ENCODE results near the gene HAUS3. TPM values are rescaled to one million over a fixed set of nuclear protein-coding genes. Genes with fewer than 3 reads are reported as not detected.
A peak's percentile ranks its signal among the peaks of the same experiment; 100 is the strongest.

HAUS3 gene
- polyA plus RNA-seq, 1 donor (not counting 4 experiments of a cell fraction or from before 2014, with no cell fraction given) = 11.1 TPM

- no peaks in the 10 kb centered on the region for H4K20me1 ChIP-seq (ENCODE audit: control insufficient read depth, extremely low read depth, insufficient read depth, low read length)
- H3K9ac ChIP-seq (ENCODE audit: control insufficient read depth, extremely low read depth, insufficient read depth, low read length) = no peak overlapping the region
- FAIRE-seq (no peak), DNase-seq (ENCODE audit: low read depth, low spot score) (no peak)
- dilution Hi-C loops (cut with MboI; ENCODE audit: extremely low pct_ligation_motif_present, low sequenced_read_pairs) = no loop called here
- no peak overlapping the region for H3K4me2 ChIP-seq (ENCODE audit: control insufficient read depth, extremely low read depth, insufficient read depth, low read depth, low read length)
- H3K9me3 ChIP-seq (ENCODE audit: control insufficient read depth, low read depth, low read length) = no peaks in the 10 kb centered on the region
- no peaks in the 10 kb centered on the region for H3K79me2 ChIP-seq (ENCODE audit: control insufficient read depth, insufficient read depth, low read length)
- H3K4me3 ChIP-seq (ENCODE audit: control insufficient read depth in 2 of 3, extremely low read depth in 1 of 3, insufficient read depth in 2 of 3, low read depth in 1 of 3, low read length in 3 of 3) = no peak overlapping the region
- H3K36me3 ChIP-seq (ENCODE audit: control insufficient read depth in 2 of 2, extremely low read depth in 1 of 2, insufficient read depth in 2 of 2, low read length in 2 of 2) = no peaks in the 10 kb centered on the region
- H3K27me3 ChIP-seq (ENCODE audit: control insufficient read depth, extremely low read depth, insufficient read depth, low read length) = no peaks in the 10 kb centered on the region
- no peak overlapping the region for H2AFZ ChIP-seq (ENCODE audit: control insufficient read depth, low read length)
- H3K9me1 ChIP-seq (ENCODE audit: control insufficient read depth, extremely low read depth, insufficient read depth, low read length) = no peaks in the 10 kb centered on the region
- TF ChIP-seq EZH2 (IDR thresholded peaks at IDR 0.05; ENCODE audit: low read length) = no peak
- TF ChIP-seq, protein P1, sequence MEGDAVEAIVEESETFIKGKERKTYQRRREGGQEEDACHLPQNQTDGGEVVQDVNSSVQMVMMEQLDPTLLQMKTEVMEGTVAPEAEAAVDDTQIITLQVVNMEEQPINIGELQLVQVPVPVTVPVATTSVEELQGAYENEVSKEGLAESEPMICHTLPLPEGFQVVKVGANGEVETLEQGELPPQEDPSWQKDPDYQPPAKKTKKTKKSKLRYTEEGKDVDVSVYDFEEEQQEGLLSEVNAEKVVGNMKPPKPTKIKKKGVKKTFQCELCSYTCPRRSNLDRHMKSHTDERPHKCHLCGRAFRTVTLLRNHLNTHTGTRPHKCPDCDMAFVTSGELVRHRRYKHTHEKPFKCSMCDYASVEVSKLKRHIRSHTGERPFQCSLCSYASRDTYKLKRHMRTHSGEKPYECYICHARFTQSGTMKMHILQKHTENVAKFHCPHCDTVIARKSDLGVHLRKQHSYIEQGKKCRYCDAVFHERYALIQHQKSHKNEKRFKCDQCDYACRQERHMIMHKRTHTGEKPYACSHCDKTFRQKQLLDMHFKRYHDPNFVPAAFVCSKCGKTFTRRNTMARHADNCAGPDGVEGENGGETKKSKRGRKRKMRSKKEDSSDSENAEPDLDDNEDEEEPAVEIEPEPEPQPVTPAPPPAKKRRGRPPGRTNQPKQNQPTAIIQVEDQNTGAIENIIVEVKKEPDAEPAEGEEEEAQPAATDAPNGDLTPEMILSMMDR (optimal IDR thresholded peaks at IDR 0.05 in 1 of 3, IDR thresholded peaks at IDR 0.05 in 1 of 3, conservative IDR thresholded peaks at IDR 0.05 in 1 of 3; ENCODE audit: extremely low read depth in 1 of 3, insufficient read depth in 2 of 3, low read length in 3 of 3) = peak in 2 of 3 experiments; percentile 6 to 22
- H3K4me1 ChIP-seq (ENCODE audit: control insufficient read depth, extremely low read depth, insufficient read depth, low read length) = peaks cover 7% of the 10 kb centered on the region
- H3K27ac ChIP-seq (ENCODE audit: control insufficient read depth, insufficient read depth, low read length) = no peak overlapping the region
These were observed 39.8 kb upstream of the HAUS3 start for GRCh38 chr4:2281575-2282343.

DNA sequence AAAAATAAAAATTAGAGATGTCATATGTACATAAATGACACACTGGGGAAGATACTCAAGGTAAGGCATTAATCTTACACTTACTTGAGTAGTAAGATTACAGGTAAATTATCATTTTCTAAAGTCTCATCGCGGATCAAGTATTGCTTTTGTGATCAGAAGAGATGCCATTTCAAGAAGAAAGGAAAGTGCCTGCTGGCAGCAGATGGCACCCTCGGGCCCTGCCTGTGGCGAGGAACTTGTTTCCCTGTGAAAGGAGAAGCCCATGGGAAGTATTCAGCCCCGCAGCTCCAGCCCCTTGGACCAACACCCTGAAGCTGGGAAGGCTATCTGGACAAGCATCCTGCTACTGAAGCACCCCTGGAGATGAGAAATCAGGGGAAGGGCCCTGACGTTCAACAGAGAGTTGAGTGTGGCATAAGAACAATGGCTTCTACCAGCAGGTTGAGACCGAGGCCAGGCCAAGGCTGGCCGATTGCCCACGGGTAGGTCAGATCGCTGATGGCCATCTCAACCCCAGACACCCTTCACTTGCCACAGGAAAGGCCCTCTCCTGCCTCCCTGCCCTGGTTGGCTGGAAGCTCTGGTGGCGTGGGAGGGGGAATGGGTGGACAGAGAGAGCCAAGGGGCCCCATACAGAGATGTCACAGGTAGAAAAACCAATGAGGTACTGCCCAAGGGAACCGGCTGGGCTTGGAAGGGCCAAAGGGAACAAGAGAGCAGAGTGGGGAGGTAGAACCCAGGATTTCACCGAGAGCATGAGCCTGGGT, 38.8 kb upstream of the HAUS3 start:
- no peak overlapping the region for H3K9ac ChIP-seq (ENCODE audit: control insufficient read depth, extremely low read depth, insufficient read depth, low read length)
- H3K4me1 ChIP-seq (ENCODE audit: control insufficient read depth, extremely low read depth, insufficient read depth, low read length) = peaks cover 7% of the 10 kb centered on the region
- H3K4me3 ChIP-seq (ENCODE audit: control insufficient read depth in 2 of 3, extremely low read depth in 1 of 3, insufficient read depth in 2 of 3, low read depth in 1 of 3, low read length in 3 of 3) = no peak overlapping the region
- TF ChIP-seq EZH2 (IDR thresholded peaks at IDR 0.05; ENCODE audit: low read length) = no peak
- TF ChIP-seq, protein P1 (optimal IDR thresholded peaks at IDR 0.05 in 1 of 3, IDR thresholded peaks at IDR 0.05 in 1 of 3, conservative IDR thresholded peaks at IDR 0.05 in 1 of 3; ENCODE audit: extremely low read depth in 1 of 3, insufficient read depth in 2 of 3, low read length in 3 of 3) = no peak
- no peak overlapping the region for H3K4me2 ChIP-seq (ENCODE audit: control insufficient read depth, extremely low read depth, insufficient read depth, low read depth, low read length)
- no peak overlapping the region for H2AFZ ChIP-seq (ENCODE audit: control insufficient read depth, low read length)
- H4K20me1 ChIP-seq (ENCODE audit: control insufficient read depth, extremely low read depth, insufficient read depth, low read length) = no peaks in the 10 kb centered on the region
- no peak overlapping the region for H3K27ac ChIP-seq (ENCODE audit: control insufficient read depth, insufficient read depth, low read length)
- no peaks in the 10 kb centered on the region for H3K36me3 ChIP-seq (ENCODE audit: control insufficient read depth in 2 of 2, extremely low read depth in 1 of 2, insufficient read depth in 2 of 2, low read length in 2 of 2)
- H3K9me1 ChIP-seq (ENCODE audit: control insufficient read depth, extremely low read depth, insufficient read depth, low read length) = no peaks in the 10 kb centered on the region
- no peaks in the 10 kb centered on the region for H3K27me3 ChIP-seq (ENCODE audit: control insufficient read depth, extremely low read depth, insufficient read depth, low read length)
- H3K79me2 ChIP-seq (ENCODE audit: control insufficient read depth, insufficient read depth, low read length) = no peaks in the 10 kb centered on the region
- FAIRE-seq = no peak
- no peak for DNase-seq (ENCODE audit: low read depth, low spot score)
- dilution Hi-C loops (cut with MboI; ENCODE audit: extremely low pct_ligation_motif_present, low sequenced_read_pairs) = no loop called here
- no peaks in the 10 kb centered on the region for H3K9me3 ChIP-seq (ENCODE audit: control insufficient read depth, low read depth, low read length)
